CD4-positive, alpha-beta T cell (primary cell): ENCODE measurements around the gene NKAIN4. TPM values are rescaled to one million over a fixed set of nuclear protein-coding genes. Genes with fewer than 3 reads are reported as not detected.
"Not testable (repeated sequence)": the region's sequence is repeated elsewhere in the genome, so short reads cannot be mapped to it uniquely, and the experiment has no call there.

Source experiments
- ATAC-seq: fragments of 200-7000 bp; cut with Tn5 transposase; one replicate; pipeline ENCODE4 v1.10.0; 2022; ENCODE audit warnings: mild to moderate bottlenecking; ENCODE audit not compliant: poor library complexity
- CTCF ChIA-PET: fragments of 350-600 bp; sonication (Branson Sonifier 250); formaldehyde crosslinking; loops from one replicate; lab custom pipeline; 2021; ENCODE audit warnings: antibody characterized with exemption, inconsistent platforms; lab: Charles Lee
- POLR2A ChIA-PET: fragments of 350-600 bp; sonication (Branson Sonifier 250); formaldehyde crosslinking; loops from one replicate; lab custom pipeline; 2021; ENCODE audit warnings: antibody characterized with exemption, inconsistent platforms; lab: Charles Lee
- DNase-seq, 14 experiments: peaks; one replicate each; pipeline ENCODE4 v3.0.0-alpha.2; 2013 to 2020; ENCODE audit warnings: mixed read lengths in 2 of 14
- H3K27ac ChIP-seq, 2 donors: one replicate each; pipeline versions ENCODE4 v1.5.1 to v1.7.0; 2013; ENCODE audit warnings: low read length in 2 of 2, low read depth in 1 of 2, mild to moderate bottlenecking in 1 of 2
- H3K27me3 ChIP-seq, 2 experiments: 1 replicate in 1 of 2; 2 replicates in 1 of 2; pipeline versions ENCODE4 v1.6.1 to v1.7.0; 2013; ENCODE audit warnings: low read length in 2 of 2, control low read depth in 1 of 2, mild to moderate bottlenecking in 1 of 2, moderate library complexity in 1 of 2; ENCODE audit not compliant: insufficient read depth in 2 of 2, control insufficient read depth in 1 of 2
- H3K36me3 ChIP-seq: one replicate; pipeline ENCODE4 v1.6.1; 2013; ENCODE audit warnings: low read length, control low read depth; ENCODE audit not compliant: insufficient read depth
- H3K4me1 ChIP-seq: one replicate; pipeline ENCODE4 v1.6.1; 2013; ENCODE audit warnings: low read length, control low read depth; ENCODE audit not compliant: insufficient read depth
- H3K4me3 ChIP-seq: one replicate; pipeline ENCODE4 v1.5.1; 2013; ENCODE audit warnings: mild to moderate bottlenecking, low read length, moderate library complexity
- H3K9me3 ChIP-seq, 2 experiments: 1 replicate in 1 of 2; 2 replicates in 1 of 2; pipeline versions ENCODE4 v1.6.1 to v1.7.0; 2013; ENCODE audit warnings: low read length in 2 of 2, mild to moderate bottlenecking in 2 of 2, control low read depth in 1 of 2, moderate library complexity in 1 of 2; ENCODE audit not compliant: control insufficient read depth in 1 of 2, insufficient read depth in 1 of 2
- H3K27ac Mint-ChIP-seq: one replicate; pipeline ENCODE4 v1.8.0; 2020; ENCODE audit warnings: mixed read lengths
- H3K27me3 Mint-ChIP-seq: one replicate; pipeline ENCODE4 v1.8.0; 2021; ENCODE audit warnings: mixed read lengths
- H3K36me3 Mint-ChIP-seq: one replicate; pipeline ENCODE4 v1.8.0; 2021; ENCODE audit warnings: low read depth, mixed read lengths
- H3K4me1 Mint-ChIP-seq: one replicate; pipeline ENCODE4 v1.8.0; 2021; ENCODE audit warnings: low read depth, mixed read lengths
- H3K4me3 Mint-ChIP-seq: one replicate; pipeline ENCODE4 v1.8.0; 2020; ENCODE audit warnings: mild to moderate bottlenecking, mixed read lengths
- H3K9me3 Mint-ChIP-seq: one replicate; pipeline ENCODE4 v1.8.0; 2020; ENCODE audit warnings: mixed read lengths
- intact Hi-C, 2 experiments: fragments of 100-400 bp; cut with DNase I in 1 of 2; cut with micrococcal nuclease in 1 of 2; formaldehyde crosslinking; loops; one replicate each; pipeline versions ENCODE4 v1.15.1 to v1.9.0; 2023 to 2025; cut with DNase I, micrococcal nuclease
- total RNA-seq, 174 experiments: library from RNA in 2 of 174; stranded (reverse) in 2 of 174; gene quantifications; one replicate each; pipeline ENCODE4 v1.2.3 and lab custom pipeline; 2021 to 2026
- TF ChIP-seq, protein P1 (sequence below): fragments of 200-600 bp; IDR thresholded peaks from one replicate; pipeline ENCODE4 v1.8.0; 2022; ENCODE audit warnings: antibody characterized with exemption, mild to moderate bottlenecking

Gene NKAIN4
- total RNA-seq, 2 experiments from 2014 or later, result not detected

DNA sequence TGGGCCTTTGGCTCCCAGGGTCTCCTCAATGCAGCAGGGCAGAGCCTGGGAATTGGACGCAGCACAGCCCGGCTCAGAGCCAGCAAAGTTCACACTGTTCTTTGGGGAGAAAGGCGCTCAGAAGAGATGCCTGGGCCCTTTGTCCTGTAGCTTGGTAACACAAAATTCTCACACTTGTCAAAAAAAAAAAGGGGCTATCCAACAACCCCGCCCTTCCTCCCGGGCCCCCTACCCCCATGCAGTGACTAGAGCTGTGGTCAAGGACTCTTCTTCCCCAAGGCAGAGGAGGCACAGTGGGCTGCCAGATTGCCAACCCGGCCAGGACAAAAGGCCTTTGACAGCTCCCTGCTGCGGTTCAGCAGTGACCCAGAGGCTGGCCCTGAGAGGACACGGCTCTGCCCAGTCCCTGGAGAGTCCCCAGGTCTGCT, 2.0 kb downstream of the NKAIN4 start:
- Mint-ChIP-seq H3K36me3 (no peaks in the 10 kb centered on the region), H3K27me3 (peaks cover 65% of the 10 kb centered on the region)
- CTCF ChIA-PET, result no interaction called here

DNA sequence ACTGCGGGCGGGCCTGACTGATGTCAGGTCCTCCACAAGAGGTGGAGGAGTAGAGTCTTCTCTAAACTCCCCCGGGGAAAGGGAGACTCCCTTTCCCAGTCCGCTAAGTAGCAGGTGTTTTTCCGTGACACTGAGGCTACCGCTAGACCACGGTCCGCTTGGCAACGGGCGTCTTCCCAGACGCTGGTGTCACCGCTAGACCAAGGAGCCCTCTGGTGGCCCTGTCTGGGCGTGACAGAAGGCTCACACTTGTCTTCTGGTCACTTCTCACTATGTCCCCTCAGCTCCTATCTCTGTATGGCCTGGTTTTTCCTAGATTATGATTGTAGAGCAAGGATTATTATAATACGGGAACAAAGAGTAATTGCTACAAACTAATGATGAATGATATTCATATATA, 2.9 kb downstream of the NKAIN4 start:
- H3K9me3 ChIP-seq, CTCF ChIA-PET, POLR2A ChIA-PET, H3K27ac Mint-ChIP-seq, H3K4me1 Mint-ChIP-seq, ATAC-seq, DNase-seq, H3K9me3 Mint-ChIP-seq, H3K36me3 Mint-ChIP-seq, H3K4me3 Mint-ChIP-seq, intact Hi-C loops, H3K27ac ChIP-seq, H3K4me3 ChIP-seq, H3K36me3 ChIP-seq: not testable (repeated sequence)
- H3K27me3 Mint-ChIP-seq, result peaks cover 56% of the 10 kb centered on the region
- H3K27me3 ChIP-seq, result peaks cover 39 to 56% of the 10 kb centered on the region in 2 experiments
- H3K4me1 ChIP-seq, result peaks cover 14% of the 10 kb centered on the region

More for the DNA sequence above, 2.0 kb downstream of the NKAIN4 start:
- ATAC-seq, result no peak
- TF ChIP-seq, protein P1, sequence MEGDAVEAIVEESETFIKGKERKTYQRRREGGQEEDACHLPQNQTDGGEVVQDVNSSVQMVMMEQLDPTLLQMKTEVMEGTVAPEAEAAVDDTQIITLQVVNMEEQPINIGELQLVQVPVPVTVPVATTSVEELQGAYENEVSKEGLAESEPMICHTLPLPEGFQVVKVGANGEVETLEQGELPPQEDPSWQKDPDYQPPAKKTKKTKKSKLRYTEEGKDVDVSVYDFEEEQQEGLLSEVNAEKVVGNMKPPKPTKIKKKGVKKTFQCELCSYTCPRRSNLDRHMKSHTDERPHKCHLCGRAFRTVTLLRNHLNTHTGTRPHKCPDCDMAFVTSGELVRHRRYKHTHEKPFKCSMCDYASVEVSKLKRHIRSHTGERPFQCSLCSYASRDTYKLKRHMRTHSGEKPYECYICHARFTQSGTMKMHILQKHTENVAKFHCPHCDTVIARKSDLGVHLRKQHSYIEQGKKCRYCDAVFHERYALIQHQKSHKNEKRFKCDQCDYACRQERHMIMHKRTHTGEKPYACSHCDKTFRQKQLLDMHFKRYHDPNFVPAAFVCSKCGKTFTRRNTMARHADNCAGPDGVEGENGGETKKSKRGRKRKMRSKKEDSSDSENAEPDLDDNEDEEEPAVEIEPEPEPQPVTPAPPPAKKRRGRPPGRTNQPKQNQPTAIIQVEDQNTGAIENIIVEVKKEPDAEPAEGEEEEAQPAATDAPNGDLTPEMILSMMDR, result no peak
- H3K4me3 ChIP-seq, result no peak overlapping the region
- POLR2A ChIA-PET, result no interaction called here
- peaks cover 0 to 8% of the 10 kb centered on the region in 2 experiments for H3K9me3 ChIP-seq
- no peak overlapping the region for H3K27ac ChIP-seq
- H3K4me3 Mint-ChIP-seq, result no peak overlapping the region
- H3K4me1 Mint-ChIP-seq, result peaks cover 6% of the 10 kb centered on the region
- H3K27me3 ChIP-seq, result peaks cover 39 to 56% of the 10 kb centered on the region in 2 experiments
- no peak overlapping the region for H3K27ac Mint-ChIP-seq
- H3K9me3 Mint-ChIP-seq, result no peaks in the 10 kb centered on the region
- intact Hi-C loops, result no loop called here
- no peaks in the 10 kb centered on the region for H3K36me3 ChIP-seq
- peaks cover 9% of the 10 kb centered on the region for H3K4me1 ChIP-seq
- DNase-seq, result no peak

- H3K4me3 ChIP-seq, result no peak overlapping the region
- no peak overlapping the region for H3K27ac Mint-ChIP-seq
- H3K27ac ChIP-seq, result no peak overlapping the region
- TF ChIP-seq, protein P1, result no peak
- DNase-seq, result no peak
- no peak for ATAC-seq
- H3K36me3 Mint-ChIP-seq, result no peaks in the 10 kb centered on the region
- ChIA-PET POLR2A (no interaction called here), CTCF (no interaction called here)
- peaks cover 6% of the 10 kb centered on the region for H3K4me1 Mint-ChIP-seq
- H3K27me3 ChIP-seq, result peaks cover 27 to 43% of the 10 kb centered on the region in 2 experiments
- H3K9me3 Mint-ChIP-seq, result no peaks in the 10 kb centered on the region
- H3K9me3 ChIP-seq, result peaks cover 0 to 8% of the 10 kb centered on the region in 2 experiments
- H3K4me3 Mint-ChIP-seq, result no peak overlapping the region
- peaks cover 47% of the 10 kb centered on the region for H3K27me3 Mint-ChIP-seq
- no peaks in the 10 kb centered on the region for H3K36me3 ChIP-seq
- intact Hi-C loops, result no loop called here
- peaks cover 14% of the 10 kb centered on the region for H3K4me1 ChIP-seq
Measured at GRCh38 chr20:63249891-63250290, 4.4 kb downstream of the NKAIN4 start.
